IMR-90 (cell line): Measurements from ENCODE around the gene EEPD1. TPM values are rescaled to one million over a fixed set of nuclear protein-coding genes. Genes with fewer than 3 reads are reported as not detected.

Experiments
- ATAC-seq: fragments of 200-7000 bp; cut with Tn5 transposase; 2 replicates; pipeline ENCODE4 v1.9.1; 2020; ENCODE audit warnings: low read depth, mild to moderate bottlenecking, moderate library complexity
- BruUV-seq: library from RNA; stranded (reverse); fragments of 400-500 nt; replicated peaks from 2 replicates; lab custom pipeline; 2021; lab: Mats Ljungman, UMichigan
- CTCF ChIA-PET: fragments of 300-600 bp; formaldehyde crosslinking; extraction: SDS; loops from one replicate; lab custom pipeline; 2021; ENCODE audit warnings: antibody characterized with exemption; lab: Yijun Ruan, JAX
- POLR2A ChIA-PET: fragments of 300-600 bp; sonication (Branson Sonifier 250); formaldehyde crosslinking; loops from one replicate; lab custom pipeline; 2022; ENCODE audit warnings: antibody characterized with exemption; ENCODE audit not compliant: unreplicated experiment; lab: Charles Lee
- DNase-seq: peaks from one replicate; pipeline ENCODE4 v3.0.0; 2013
- H2AFZ ChIP-seq: replicated peaks from 2 replicates; pipeline ENCODE3; 2013; ENCODE audit warnings: low read length, mild to moderate bottlenecking; ENCODE audit not compliant: poor library complexity
- H2AK5ac ChIP-seq: 2 replicates; pipeline ENCODE4 v1.6.1; 2013; ENCODE audit warnings: low read depth, low read length, inconsistent platforms
- H2AK9ac ChIP-seq: replicated peaks from 2 replicates; pipeline ENCODE3; 2013; ENCODE audit warnings: mild to moderate bottlenecking, low read depth, low read length, moderate library complexity; ENCODE audit not compliant: poor library complexity
- H2BK120ac ChIP-seq: 2 replicates; pipeline ENCODE4 v1.6.1; 2013; ENCODE audit warnings: low read depth, low read length, inconsistent platforms
- H2BK15ac ChIP-seq: 3 replicates; pipeline ENCODE4 v1.6.1; 2013; ENCODE audit warnings: low read depth, low read length, inconsistent platforms
- H2BK20ac ChIP-seq: 2 replicates; pipeline ENCODE4 v1.6.1; 2013; ENCODE audit warnings: low read depth, mild to moderate bottlenecking, inconsistent platforms, low read length, moderate library complexity
- H2BK5ac ChIP-seq: 2 replicates; pipeline ENCODE4 v1.6.1; 2013; ENCODE audit warnings: mild to moderate bottlenecking, low read depth, low read length, inconsistent platforms; ENCODE audit not compliant: poor library complexity, severe bottlenecking
- H3K14ac ChIP-seq: replicated peaks from 2 replicates; pipeline ENCODE4 v1.6.1; 2013; ENCODE audit warnings: low read depth, low read length, inconsistent platforms
- H3K18ac ChIP-seq: 2 replicates; pipeline ENCODE4 v1.6.1; 2013; ENCODE audit warnings: low read depth, low read length, control low read depth
- H3K23ac ChIP-seq: 2 replicates; pipeline ENCODE4 v1.6.1; 2013; ENCODE audit warnings: low read depth, low read length, inconsistent platforms
- H3K27ac ChIP-seq: 2 replicates; pipeline ENCODE4 v1.5.1; 2013; ENCODE audit warnings: mild to moderate bottlenecking, control low read depth, low read length; ENCODE audit not compliant: insufficient read depth
- H3K27me3 ChIP-seq: 2 replicates; pipeline ENCODE4 v1.6.1; 2013; ENCODE audit warnings: low read length; ENCODE audit not compliant: control insufficient read depth, insufficient read depth
- H3K36me3 ChIP-seq: 2 replicates; pipeline ENCODE4 v1.6.1; 2013; ENCODE audit warnings: low read length, mixed read lengths; ENCODE audit not compliant: control insufficient read depth, insufficient read depth
- H3K4ac ChIP-seq: 2 replicates; pipeline ENCODE4 v1.6.1; 2013; ENCODE audit warnings: low read depth, low read length, inconsistent platforms
- H3K4me1 ChIP-seq: 2 replicates; pipeline ENCODE4 v1.6.1; 2013; ENCODE audit warnings: low read length, mixed read lengths; ENCODE audit not compliant: control insufficient read depth, insufficient read depth
- H3K4me2 ChIP-seq: 2 replicates; pipeline ENCODE4 v1.6.1; 2013; ENCODE audit warnings: low read depth, mild to moderate bottlenecking, control low read depth, low read length, moderate library complexity
- H3K4me3 ChIP-seq: 2 replicates; pipeline ENCODE4 v1.5.1; 2013; ENCODE audit warnings: low read depth, mild to moderate bottlenecking, control low read depth, low read length, moderate library complexity; ENCODE audit not compliant: insufficient read depth
- H3K56ac ChIP-seq: 2 replicates; pipeline ENCODE4 v1.6.1; 2013; ENCODE audit warnings: low read length, inconsistent platforms; ENCODE audit not compliant: insufficient read depth; ENCODE audit errors: extremely low read depth
- H3K79me1 ChIP-seq, 2 experiments: 2 replicates each; pipeline ENCODE4 v1.6.1; 2013; ENCODE audit warnings: low read length in 2 of 2, inconsistent platforms in 1 of 2, low read depth in 1 of 2
- H3K9ac ChIP-seq: 2 replicates; pipeline ENCODE4 v1.6.1; 2013; ENCODE audit warnings: low read depth, low read length, control low read depth
- H3K9me1 ChIP-seq: 2 replicates; pipeline ENCODE4 v1.6.1; 2013; ENCODE audit warnings: low read length, inconsistent platforms; ENCODE audit not compliant: insufficient read depth
- H3K9me3 ChIP-seq: 2 replicates; pipeline ENCODE4 v1.6.1; 2013; ENCODE audit warnings: low read length; ENCODE audit not compliant: control insufficient read depth, insufficient read depth
- H4K20me1 ChIP-seq: 2 replicates; pipeline ENCODE4 v1.6.1; 2013; ENCODE audit warnings: low read length, inconsistent platforms; ENCODE audit not compliant: insufficient read depth
- H4K5ac ChIP-seq: 2 replicates; pipeline ENCODE4 v1.6.1; 2013; ENCODE audit warnings: mild to moderate bottlenecking, low read depth, low read length, control low read depth
- H4K8ac ChIP-seq, 2 experiments: 2 replicates each; pipeline ENCODE4 v1.6.1; 2013; ENCODE audit warnings: low read depth in 2 of 2, low read length in 2 of 2, control low read depth in 1 of 2, inconsistent platforms in 1 of 2
- H4K91ac ChIP-seq: 2 replicates; pipeline ENCODE4 v1.6.1; 2013; ENCODE audit warnings: low read depth, low read length, inconsistent platforms; ENCODE audit not compliant: insufficient read depth
- BHLHE40 ChIP-seq: fragments of 150-350 bp; IDR thresholded peaks from 2 replicates; pipeline ENCODE4 v1.6.1; 2016; ENCODE audit warnings: mild to moderate bottlenecking, low read depth, low read length
- CEBPB ChIP-seq: IDR thresholded peaks from 2 replicates; pipeline ENCODE4 v1.6.1; 2012; ENCODE audit warnings: low read depth, low read length, improper control_type of control experiment
- CHD1 ChIP-seq: IDR thresholded peaks from 2 replicates; pipeline ENCODE4 v1.6.1; 2012; ENCODE audit warnings: low read depth, low read length, improper control_type of control experiment
- FOS ChIP-seq: fragments of 150-350 bp; IDR thresholded peaks from 2 replicates; pipeline ENCODE4 v1.6.1; 2016; ENCODE audit warnings: low read depth, low read length
- MAFK ChIP-seq: IDR thresholded peaks from 2 replicates; pipeline ENCODE4 v1.6.1; 2012; ENCODE audit warnings: low read depth, low read length, improper control_type of control experiment
- MAZ ChIP-seq: IDR thresholded peaks from 2 replicates; pipeline ENCODE4 v1.6.1; 2012; ENCODE audit warnings: low read depth, mild to moderate bottlenecking, low read length, improper control_type of control experiment, moderate library complexity, borderline replicate concordance
- MXI1 ChIP-seq: IDR thresholded peaks from 2 replicates; pipeline ENCODE4 v1.6.1; 2012; ENCODE audit warnings: low read depth, mild to moderate bottlenecking, low read length, moderate library complexity, borderline replicate concordance
- NFE2L2 ChIP-seq: fragments of 150-350 bp; IDR thresholded peaks from 2 replicates; pipeline ENCODE4 v1.6.1; 2016; ENCODE audit warnings: low read depth, mild to moderate bottlenecking, low read length
- RCOR1 ChIP-seq: IDR thresholded peaks from 2 replicates; pipeline ENCODE4 v1.6.1; 2012; ENCODE audit warnings: mild to moderate bottlenecking, low read length, improper control_type of control experiment; ENCODE audit not compliant: insufficient replicate concordance
- RFX5 ChIP-seq: IDR thresholded peaks from 2 replicates; pipeline ENCODE4 v1.8.0; 2012; ENCODE audit warnings: low read depth, mild to moderate bottlenecking, low read length, moderate library complexity
- SMC3 ChIP-seq: fragments of 150-350 bp; IDR thresholded peaks from 2 replicates; pipeline ENCODE4 v1.6.1; 2016; ENCODE audit warnings: low read depth, mild to moderate bottlenecking, antibody characterized with exemption, low read length, moderate library complexity
- WGBS, 2 experiments: methylation state at CpG; one replicate each; pipeline versions ENCODE4 v1.1.5 to v1.1.7; 2013; ENCODE audit warnings: missing lambda C conversion rate in 2 of 2; ENCODE audit not compliant: insufficient read length in 1 of 2; ENCODE audit errors: extremely low coverage in 2 of 2; 5-methylcytosine and 5-hydroxymethylcytosine counted together
- dilution Hi-C: fragments of 300-500 bp; cut with HindIII; formaldehyde crosslinking; loops from one replicate; pipeline ENCODE4 v1.14.3; 2018; ENCODE audit warnings: low sequenced_read_pairs; ENCODE audit not compliant: unreplicated experiment
- in situ Hi-C: fragments of 300-500 bp; cut with MboI; formaldehyde crosslinking; loops from 3 replicates; pipeline ENCODE4 v1.14.3; 2019; ENCODE audit warnings: low sequenced_read_pairs, inconsistent platforms, mixed read lengths
- intact Hi-C: fragments of 100-400 bp; cut with micrococcal nuclease; formaldehyde crosslinking; loops from 2 replicates; pipeline ENCODE4 v1.10.0; 2022
- polyA plus RNA-seq, 3 experiments: library from polyadenylated mRNA; depleted of rRNA; stranded (reverse); fragments of >200 nt; gene quantifications; 2 replicates each; pipeline ENCODE4 v1.2.3, GENCODE V29; 2012; ENCODE audit warnings: low replicate concordance in 1 of 3
- total RNA-seq: library from RNA; depleted of rRNA; stranded (reverse); fragments of >200 nt; gene quantifications from 2 replicates; pipeline ENCODE4 v1.2.3, GENCODE V29; 2012
- TF ChIP-seq, protein P1 (sequence below): fragments of 150-350 bp; IDR thresholded peaks from 2 replicates; pipeline ENCODE4 v1.6.1; 2016; ENCODE audit warnings: low read depth, mild to moderate bottlenecking, low read length, moderate library complexity, borderline replicate concordance
- TF ChIP-seq, protein P2 (sequence below): conservative IDR thresholded peaks from 2 replicates; pipeline ENCODE4 v1.5.1; 2012; ENCODE audit warnings: mild to moderate bottlenecking, low read depth, low read length, improper control_type of control experiment

EEPD1 gene
- total and polyA plus RNA-seq, 2 of the 4 experiments (the other 2 are of a cell fraction), result 7.3 to 15.2 TPM

DNA sequence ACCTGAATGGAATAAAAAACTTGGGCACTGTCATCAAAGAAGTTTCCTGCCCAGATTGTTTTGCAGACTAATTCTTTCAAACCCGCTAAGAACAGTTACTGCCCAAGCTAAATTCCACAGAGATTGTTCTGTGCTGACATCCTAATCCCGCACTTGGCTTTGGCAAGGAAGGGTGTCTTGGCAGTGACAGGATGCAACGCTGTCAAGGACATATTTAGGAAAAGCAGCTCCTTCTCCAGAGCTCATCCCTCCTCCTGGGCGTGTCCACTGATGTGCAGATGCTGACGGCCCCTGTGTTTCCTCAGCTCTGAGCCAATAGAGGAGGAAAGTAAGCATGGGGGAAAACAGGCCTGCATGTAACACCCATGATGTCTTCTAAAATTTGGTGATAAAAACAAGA, 74.2 kb downstream of the EEPD1 start:
- Histone ChIP-seq H3K23ac (no peak overlapping the region), H2AK9ac (peak overlapping the region; percentile 66), H3K4me2 (no peak overlapping the region), H2BK20ac (no peak overlapping the region; the same call in 1 of the 2 replicates), H3K79me1 (peaks cover 0 to 9% of the 10 kb centered on the region in 2 experiments; a peak in 2 of 4 replicates), H4K91ac (peak overlapping the region; percentile 54; the same call in 1 of the 2 replicates), H4K20me1 (no peaks in the 10 kb centered on the region), H3K4ac (0 out of 2 replicates have a peak overlapping the region, but pooled peaks have one; percentile 50), H2AK5ac (0 out of 2 replicates have a peak overlapping the region, but pooled peaks have one; percentile 0), H3K4me1 (peaks cover 12% of the 10 kb centered on the region), H4K5ac (no peak overlapping the region), H3K4me3 (no peak overlapping the region), H2AFZ (peak overlapping the region; percentile 54), H3K36me3 (no peaks in the 10 kb centered on the region), H3K27me3 (no peaks in the 10 kb centered on the region), H3K9me3 (no peaks in the 10 kb centered on the region), H4K8ac (no peak overlapping the region), H3K14ac (no peak overlapping the region), H2BK120ac (peak overlapping the region; percentile 27; the same call in 1 of the 2 replicates), H3K27ac (peak overlapping the region; percentile 17; the same call in 1 of the 2 replicates), H3K18ac (no peak overlapping the region), H2BK15ac (no peak overlapping the region; the same call in 2 of the 3 replicates), H2BK5ac (no peak overlapping the region), H3K9me1 (peaks cover 6% of the 10 kb centered on the region; the same call in 1 of the 2 replicates), H3K9ac (no peak overlapping the region), H3K56ac (no peak overlapping the region)
- TF ChIP-seq, protein P1, sequence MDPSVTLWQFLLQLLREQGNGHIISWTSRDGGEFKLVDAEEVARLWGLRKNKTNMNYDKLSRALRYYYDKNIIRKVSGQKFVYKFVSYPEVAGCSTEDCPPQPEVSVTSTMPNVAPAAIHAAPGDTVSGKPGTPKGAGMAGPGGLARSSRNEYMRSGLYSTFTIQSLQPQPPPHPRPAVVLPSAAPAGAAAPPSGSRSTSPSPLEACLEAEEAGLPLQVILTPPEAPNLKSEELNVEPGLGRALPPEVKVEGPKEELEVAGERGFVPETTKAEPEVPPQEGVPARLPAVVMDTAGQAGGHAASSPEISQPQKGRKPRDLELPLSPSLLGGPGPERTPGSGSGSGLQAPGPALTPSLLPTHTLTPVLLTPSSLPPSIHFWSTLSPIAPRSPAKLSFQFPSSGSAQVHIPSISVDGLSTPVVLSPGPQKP, result no peak
- TF ChIP-seq CHD1 (no peak), CEBPB (no peak), FOS (no peak), MAFK (no peak), SMC3 (no peak), MAZ (no peak), RCOR1 (no peak), MXI1 (no peak), BHLHE40 (no peak), RFX5 (no peak), NFE2L2 (no peak)
- TF ChIP-seq, protein P2, sequence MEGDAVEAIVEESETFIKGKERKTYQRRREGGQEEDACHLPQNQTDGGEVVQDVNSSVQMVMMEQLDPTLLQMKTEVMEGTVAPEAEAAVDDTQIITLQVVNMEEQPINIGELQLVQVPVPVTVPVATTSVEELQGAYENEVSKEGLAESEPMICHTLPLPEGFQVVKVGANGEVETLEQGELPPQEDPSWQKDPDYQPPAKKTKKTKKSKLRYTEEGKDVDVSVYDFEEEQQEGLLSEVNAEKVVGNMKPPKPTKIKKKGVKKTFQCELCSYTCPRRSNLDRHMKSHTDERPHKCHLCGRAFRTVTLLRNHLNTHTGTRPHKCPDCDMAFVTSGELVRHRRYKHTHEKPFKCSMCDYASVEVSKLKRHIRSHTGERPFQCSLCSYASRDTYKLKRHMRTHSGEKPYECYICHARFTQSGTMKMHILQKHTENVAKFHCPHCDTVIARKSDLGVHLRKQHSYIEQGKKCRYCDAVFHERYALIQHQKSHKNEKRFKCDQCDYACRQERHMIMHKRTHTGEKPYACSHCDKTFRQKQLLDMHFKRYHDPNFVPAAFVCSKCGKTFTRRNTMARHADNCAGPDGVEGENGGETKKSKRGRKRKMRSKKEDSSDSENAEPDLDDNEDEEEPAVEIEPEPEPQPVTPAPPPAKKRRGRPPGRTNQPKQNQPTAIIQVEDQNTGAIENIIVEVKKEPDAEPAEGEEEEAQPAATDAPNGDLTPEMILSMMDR, result no peak
- DNase-seq (peak; percentile 72), ATAC-seq (peak; percentile 87)
- POLR2A ChIA-PET, result no interaction called here
- BruUV-seq, result no TSS peak
- in situ Hi-C loops, result no loop called here
- CTCF ChIA-PET, result interaction anchor here (0.5 kb wide), 1 partner anchor 22 kb away, joined by 5 read pairs; no protein-coding TSS in a partner anchor
- intact Hi-C loops, result no loop called here
- WGBS, 2 experiments, result no CpG with 5 or more reads among the region's 5 CpGs
- dilution Hi-C loops, result no loop called here
